Stimulated activated CD4-positive, alpha-beta T cell treated with anti-CD3 and anti-CD28 coated beads, Interleukin-1b, Interleukin-23, amount 100 ng/mL, for 24 hours (primary cell): ENCODE results near the gene LDB2.
"Not testable (repeated sequence)": the region's sequence is repeated elsewhere in the genome, so short reads cannot be mapped to it uniquely, and the experiment has no call there.

Source experiments
- DNase-seq, 4 experiments: peaks; one replicate each; pipeline ENCODE4 v3.0.0-alpha.2; 2020; ENCODE audit warnings: low read depth in 4 of 4, low spot score in 1 of 4

The LDB2 gene

GRCh38 chr4:16573739-16574138, 324.7 kb downstream of the LDB2 start:
- DNase-seq, result no peak

- DNase-seq, result no peak
These were observed 325.2 kb downstream of the LDB2 start for GRCh38 chr4:16573206-16573605.

GRCh38 chr4:16572631-16573030, 325.8 kb downstream of the LDB2 start:
- DNase-seq, result no peak

GRCh38 chr4:16572161-16572560, 326.3 kb downstream of the LDB2 start:
- DNase-seq, result no peak

GRCh38 chr4:16569790-16570189, 328.7 kb downstream of the LDB2 start:
- no peak for DNase-seq

GRCh38 chr4:16557316-16557715, 341.1 kb downstream of the LDB2 start:
- DNase-seq, result not testable (repeated sequence)

GRCh38 chr4:16555156-16555555, 343.3 kb downstream of the LDB2 start:
- no peak for DNase-seq

GRCh38 chr4:16550531-16550930, 347.9 kb downstream of the LDB2 start:
- DNase-seq, result no peak

- no peak for DNase-seq
These were observed 352.8 kb downstream of the LDB2 start for GRCh38 chr4:16545656-16546055.

GRCh38 chr4:16544869-16545268, 353.6 kb downstream of the LDB2 start:
- DNase-seq, result no peak

GRCh38 chr4:16544251-16544721, 354.2 kb downstream of the LDB2 start:
- no peak for DNase-seq

- DNase-seq, result no peak
These were observed 360.5 kb downstream of the LDB2 start for GRCh38 chr4:16537926-16538325.

GRCh38 chr4:16532240-16532970, 366.0 kb downstream of the LDB2 start:
- no peak for DNase-seq

GRCh38 chr4:16530688-16531635, 367.5 kb downstream of the LDB2 start:
- no peak for DNase-seq

GRCh38 chr4:16524911-16525554, 373.4 kb downstream of the LDB2 start:
- DNase-seq, result no peak

GRCh38 chr4:16524406-16524805, 374.0 kb downstream of the LDB2 start:
- DNase-seq, result no peak

GRCh38 chr4:16523526-16523925, 374.9 kb downstream of the LDB2 start:
- not testable (repeated sequence) for DNase-seq

GRCh38 chr4:16521156-16521915, 377.1 kb downstream of the LDB2 start:
- DNase-seq, result no peak

- DNase-seq, result no peak
These were observed 381.5 kb downstream of the LDB2 start for GRCh38 chr4:16516796-16517439.

GRCh38 chr4:16513876-16514275, 384.6 kb downstream of the LDB2 start:
- DNase-seq, result no peak
